ENCODE results near the gene GPX8. TPM values are rescaled to one million over a fixed set of nuclear protein-coding genes. Genes with fewer than 3 reads are reported as not detected.
A peak's percentile ranks its signal among the peaks of the same experiment; 100 is the strongest.

GPX8 gene
- total and polyA plus RNA-seq, 2 of the 4 experiments (the other 2 are of a cell fraction), result 131 to 166 TPM

DNA sequence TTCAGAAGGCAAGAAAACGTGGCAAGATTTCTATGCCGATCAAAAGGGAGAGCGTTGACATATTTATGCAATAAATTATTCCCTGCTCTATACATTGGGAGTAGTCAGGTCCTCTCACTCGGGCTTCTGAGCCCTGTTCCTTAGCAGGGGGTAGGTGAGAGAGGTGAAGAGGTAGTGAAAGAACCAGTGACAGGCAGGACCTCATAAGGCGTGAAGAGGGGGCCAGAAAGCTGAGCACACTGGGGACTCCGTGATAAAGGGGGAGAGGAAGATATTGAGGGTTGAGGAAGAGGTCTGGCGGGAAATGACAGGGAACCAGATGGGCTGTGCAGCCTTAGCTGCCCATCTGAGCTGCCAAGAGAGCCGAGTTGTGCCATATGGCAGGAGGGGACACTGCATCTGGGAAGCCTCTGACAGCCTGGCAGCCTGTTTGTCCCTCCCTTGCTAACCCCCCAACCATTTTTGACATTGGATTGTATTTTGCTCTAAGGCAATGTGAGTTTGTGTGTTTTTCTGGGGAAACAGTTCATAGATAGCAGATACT lies 13.8 kb downstream of the GPX8 start:
- Histone ChIP-seq H2AFZ (replicated peaks; ENCODE audit: low read length, poor library complexity) (peak overlapping the region; percentile 87), H2BK20ac (ENCODE audit: low read depth, low read length) (no peak overlapping the region), H4K20me1 (ENCODE audit: insufficient read depth, low read length) (peaks cover 6% of the 10 kb centered on the region; the same call in 1 of the 2 replicates), H3K9ac (ENCODE audit: low read depth, low read length) (peak overlapping the region; percentile 18; the same call in 1 of the 2 replicates), H4K8ac (ENCODE audit: low read depth in 2 of 2, low read length in 2 of 2) (no peak overlapping the region), H3K9me3 (ENCODE audit: control insufficient read depth, insufficient read depth, low read length) (peaks cover 2% of the 10 kb centered on the region; the same call in 1 of the 2 replicates), H3K9me1 (ENCODE audit: insufficient read depth, low read length) (no peaks in the 10 kb centered on the region; the same call in 1 of the 2 replicates), H2AK9ac (replicated peaks; ENCODE audit: low read depth, low read length, poor library complexity) (no peak overlapping the region), H3K4me2 (ENCODE audit: low read depth, low read length) (peak overlapping the region; percentile 69), H2AK5ac (ENCODE audit: low read depth, low read length) (no peak overlapping the region), H3K23ac (ENCODE audit: low read depth, low read length) (peak overlapping the region; percentile 52), H4K91ac (ENCODE audit: insufficient read depth, low read depth, low read length) (no peak overlapping the region), H2BK5ac (ENCODE audit: low read depth, low read length, poor library complexity, severe bottlenecking) (no peak overlapping the region), H3K27ac (ENCODE audit: insufficient read depth, low read length) (no peak overlapping the region), H3K79me1 (ENCODE audit: low read depth in 1 of 2, low read length in 2 of 2) (no peaks in the 10 kb centered on the region), H3K4ac (ENCODE audit: low read depth, low read length) (0 out of 2 replicates have a peak overlapping the region, but pooled peaks have one; percentile 3), H3K36me3 (ENCODE audit: control insufficient read depth, insufficient read depth, low read length) (no peaks in the 10 kb centered on the region), H2BK120ac (ENCODE audit: low read depth, low read length) (no peak overlapping the region), H4K5ac (ENCODE audit: low read depth, low read length) (no peak overlapping the region), H2BK15ac (ENCODE audit: low read depth, low read length) (no peak overlapping the region), H3K56ac (ENCODE audit: extremely low read depth, insufficient read depth, low read length) (no peak overlapping the region), H3K14ac (replicated peaks; ENCODE audit: low read depth, low read length) (no peak overlapping the region), H3K4me1 (ENCODE audit: control insufficient read depth, insufficient read depth, low read length) (peaks cover 7% of the 10 kb centered on the region), H3K18ac (ENCODE audit: low read depth, low read length) (no peak overlapping the region), H3K27me3 (ENCODE audit: control insufficient read depth, insufficient read depth, low read length) (peaks cover 40% of the 10 kb centered on the region), H3K4me3 (ENCODE audit: insufficient read depth, low read depth, low read length) (peak overlapping the region; percentile 45)
- no peak for DNase-seq
- ChIA-PET POLR2A (ENCODE audit: unreplicated experiment) (no interaction called here), CTCF (interaction anchor here (0.7 to 1.3 kb wide), 2 partner anchors 8 to 14 kb away, joined by 3 read pairs; no protein-coding TSS in a partner anchor)
- ATAC-seq (ENCODE audit: low read depth), result no peak
- BruUV-seq (replicated peaks), result no TSS peak
- in situ Hi-C loops (cut with MboI; ENCODE audit: low sequenced_read_pairs) (loop anchor here (25.0 kb wide), 1 partner anchor 436 kb away; no protein-coding TSS in a partner anchor), intact Hi-C loops (cut with micrococcal nuclease) (loop anchor here (5.0 kb wide), 4 partner anchors 84 to 764 kb away; partner anchors contain the start of genes DHX29 and MTREX), dilution Hi-C loops (cut with HindIII; ENCODE audit: low sequenced_read_pairs, unreplicated experiment) (no loop called here)
- no peak for TF ChIP-seq MAZ (IDR thresholded peaks at IDR 0.05; ENCODE audit: borderline replicate concordance, low read depth, low read length)
- TF ChIP-seq MAFK (IDR thresholded peaks at IDR 0.05; ENCODE audit: low read depth, low read length), result no peak
- TF ChIP-seq RFX5 (IDR thresholded peaks at IDR 0.05; ENCODE audit: low read depth, low read length), result no peak
- no peak for TF ChIP-seq NFE2L2 (IDR thresholded peaks at IDR 0.05; ENCODE audit: low read depth, low read length)
- no peak for TF ChIP-seq RCOR1 (IDR thresholded peaks at IDR 0.05; ENCODE audit: insufficient replicate concordance, low read length)
- no peak for TF ChIP-seq CEBPB (IDR thresholded peaks at IDR 0.05; ENCODE audit: low read depth, low read length)
- TF ChIP-seq SMC3 (IDR thresholded peaks at IDR 0.05; ENCODE audit: low read depth, low read length), result no peak
- TF ChIP-seq POLR2A (IDR thresholded peaks at IDR 0.05; ENCODE audit: low read depth, low read length), result no peak
- WGBS, 2 experiments (ENCODE audit: extremely low coverage in 2 of 2, insufficient read length in 1 of 2), result 0% methylated on average over 1 of the region's 8 CpGs; no CpG with 5 or more reads in 1 of the 2 experiments

All from IMR-90 (cell line).